ENCODE results near the gene KRTAP10-9. TPM values are rescaled to one million over a fixed set of nuclear protein-coding genes. Genes with fewer than 3 reads are reported as not detected.

Gene KRTAP10-9
- total and polyA plus RNA-seq, 10 donors, result not detected

Other genes with a start within 250 kb of the KRTAP10-9 start
- 1 to 10 TPM; 1.3 to 4.9 (median 3.4) TPM for gene LRRC3, start 171.6 kb upstream of the KRTAP10-9 start, total RNA-seq
- under 1 TPM; 0.24 to 0.86 (median 0.26) TPM for gene LRRC3, start 171.6 kb upstream of the KRTAP10-9 start, polyA plus RNA-seq
- gene KRTAP10-1, start 86.9 kb upstream of the KRTAP10-9 start, total RNA-seq, result not detected
- gene KRTAP10-1, start 86.9 kb upstream of the KRTAP10-9 start, polyA plus RNA-seq, result not detected
- gene KRTAP10-2, start 75.6 kb upstream of the KRTAP10-9 start, total RNA-seq, result not detected
- not detected for gene KRTAP10-2, start 75.6 kb upstream of the KRTAP10-9 start, polyA plus RNA-seq
- not detected for gene KRTAP10-3, start 68.3 kb upstream of the KRTAP10-9 start, total RNA-seq
- not detected for gene KRTAP10-3, start 68.3 kb upstream of the KRTAP10-9 start, polyA plus RNA-seq
- not detected for gene KRTAP10-4, start 53.4 kb upstream of the KRTAP10-9 start, total RNA-seq
- gene KRTAP10-4, start 53.4 kb upstream of the KRTAP10-9 start, polyA plus RNA-seq, result not detected
- not detected for gene KRTAP10-5, start 46.5 kb upstream of the KRTAP10-9 start, total RNA-seq
- not detected for gene KRTAP10-5, start 46.5 kb upstream of the KRTAP10-9 start, polyA plus RNA-seq
- not detected for gene KRTAP10-6, start 34.6 kb upstream of the KRTAP10-9 start, total RNA-seq
- not detected for gene KRTAP10-6, start 34.6 kb upstream of the KRTAP10-9 start, polyA plus RNA-seq
- gene KRTAP10-7, start 26.5 kb upstream of the KRTAP10-9 start, total RNA-seq, result not detected
- gene KRTAP10-7, start 26.5 kb upstream of the KRTAP10-9 start, polyA plus RNA-seq, result not detected
- gene KRTAP10-8, start 15.0 kb upstream of the KRTAP10-9 start, total RNA-seq, result not detected
- gene KRTAP10-8, start 15.0 kb upstream of the KRTAP10-9 start, polyA plus RNA-seq, result not detected
- gene KRTAP10-10, start 10.3 kb downstream of the KRTAP10-9 start, total RNA-seq, result not detected
- not detected for gene KRTAP10-10, start 10.3 kb downstream of the KRTAP10-9 start, polyA plus RNA-seq
- not detected for gene KRTAP10-11, start 19.3 kb downstream of the KRTAP10-9 start, total RNA-seq
- not detected for gene KRTAP10-11, start 19.3 kb downstream of the KRTAP10-9 start, polyA plus RNA-seq
- not detected for gene KRTAP12-4, start 27.6 kb downstream of the KRTAP10-9 start, total RNA-seq
- not detected for gene KRTAP12-4, start 27.6 kb downstream of the KRTAP10-9 start, polyA plus RNA-seq
- gene KRTAP12-3, start 30.8 kb downstream of the KRTAP10-9 start, total RNA-seq, result not detected
- gene KRTAP12-3, start 30.8 kb downstream of the KRTAP10-9 start, polyA plus RNA-seq, result not detected
- gene KRTAP12-2, start 39.8 kb downstream of the KRTAP10-9 start, total RNA-seq, result not detected
- gene KRTAP12-2, start 39.8 kb downstream of the KRTAP10-9 start, polyA plus RNA-seq, result not detected
- not detected for gene KRTAP12-1, start 55.1 kb downstream of the KRTAP10-9 start, total RNA-seq
- gene KRTAP12-1, start 55.1 kb downstream of the KRTAP10-9 start, polyA plus RNA-seq, result not detected
- not detected for gene KRTAP10-12, start 70.1 kb downstream of the KRTAP10-9 start, total RNA-seq
- not detected for gene KRTAP10-12, start 70.1 kb downstream of the KRTAP10-9 start, polyA plus RNA-seq
- gene TSPEAR, start 84.5 kb downstream of the KRTAP10-9 start, total RNA-seq, result under 1 TPM in 1 of 7 donors, not detected in 6; 0.22 TPM
- gene TSPEAR, start 84.5 kb downstream of the KRTAP10-9 start, polyA plus RNA-seq, result under 1 TPM in 2 of 3 donors, not detected in 1; 0.02 to 0.03 TPM
- 100 to 1,000 TPM in 3 of 7 donors, 10 to 100 TPM in 4; 81.1 to 125 (median 93.8) TPM for gene UBE2G2, start 174.7 kb downstream of the KRTAP10-9 start, total RNA-seq
- gene UBE2G2, start 174.7 kb downstream of the KRTAP10-9 start, polyA plus RNA-seq, result 10 to 100 TPM; 39.4 to 58.0 (median 46.9) TPM
- 100 to 1,000 TPM in 1 of 7 donors, 10 to 100 TPM in 6; 62.2 to 101 (median 68.6) TPM for gene SUMO3, start 191.0 kb downstream of the KRTAP10-9 start, total RNA-seq
- 10 to 100 TPM; 38.2 to 90.7 (median 57.9) TPM for gene SUMO3, start 191.0 kb downstream of the KRTAP10-9 start, polyA plus RNA-seq
- 100 to 1,000 TPM; 121 to 189 (median 165) TPM for gene PTTG1IP, start 246.6 kb downstream of the KRTAP10-9 start, total RNA-seq
- 10 to 100 TPM; 57.6 to 69.3 (median 64.9) TPM for gene PTTG1IP, start 246.6 kb downstream of the KRTAP10-9 start, polyA plus RNA-seq